ENCODE measurements around the gene NLGN4Y. TPM values are rescaled to one million over a fixed set of nuclear protein-coding genes. Genes with fewer than 3 reads are reported as not detected.

NLGN4Y gene
- total RNA-seq, 2 donors from 2014 or later: not detected

DNA sequence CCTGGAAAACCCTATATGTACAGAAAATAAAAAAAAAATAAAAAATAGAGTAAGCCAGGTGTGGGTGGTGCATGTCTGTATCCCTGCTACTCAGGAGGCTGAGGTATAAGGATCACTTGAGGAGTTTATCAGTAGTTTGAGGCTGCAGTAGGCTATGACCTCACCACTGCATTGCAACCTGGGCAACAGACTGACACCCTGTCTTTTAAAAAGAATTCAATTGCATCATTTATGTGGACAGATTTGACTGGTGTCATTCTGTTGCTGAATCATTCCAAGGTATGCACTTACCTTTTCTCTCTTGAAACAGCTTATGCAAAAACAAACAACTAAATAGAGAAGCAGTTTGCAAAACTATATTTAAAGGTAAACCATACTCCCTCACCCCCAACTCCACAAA, 12.4 kb downstream of the NLGN4Y start:
- H3K4me3 ChIP-seq: no peak overlapping the region
- H3K27me3 ChIP-seq: no peaks in the 10 kb centered on the region
- ATAC-seq: no peak
- no peaks in the 10 kb centered on the region for H3K4me1 ChIP-seq
- no peaks in the 10 kb centered on the region for H3K36me3 ChIP-seq (replicated peaks in 1 of 2; ENCODE audit: insufficient read depth in 1 of 2, low read depth in 2 of 2)
- intact Hi-C loops (cut with DNase I): no loop called here
- H3K27ac ChIP-seq: no peak overlapping the region
- H3K9me3 ChIP-seq: no peaks in the 10 kb centered on the region
- TF ChIP-seq POLR2A (IDR thresholded peaks at IDR 0.05): no peak
- TF ChIP-seq, protein P1, sequence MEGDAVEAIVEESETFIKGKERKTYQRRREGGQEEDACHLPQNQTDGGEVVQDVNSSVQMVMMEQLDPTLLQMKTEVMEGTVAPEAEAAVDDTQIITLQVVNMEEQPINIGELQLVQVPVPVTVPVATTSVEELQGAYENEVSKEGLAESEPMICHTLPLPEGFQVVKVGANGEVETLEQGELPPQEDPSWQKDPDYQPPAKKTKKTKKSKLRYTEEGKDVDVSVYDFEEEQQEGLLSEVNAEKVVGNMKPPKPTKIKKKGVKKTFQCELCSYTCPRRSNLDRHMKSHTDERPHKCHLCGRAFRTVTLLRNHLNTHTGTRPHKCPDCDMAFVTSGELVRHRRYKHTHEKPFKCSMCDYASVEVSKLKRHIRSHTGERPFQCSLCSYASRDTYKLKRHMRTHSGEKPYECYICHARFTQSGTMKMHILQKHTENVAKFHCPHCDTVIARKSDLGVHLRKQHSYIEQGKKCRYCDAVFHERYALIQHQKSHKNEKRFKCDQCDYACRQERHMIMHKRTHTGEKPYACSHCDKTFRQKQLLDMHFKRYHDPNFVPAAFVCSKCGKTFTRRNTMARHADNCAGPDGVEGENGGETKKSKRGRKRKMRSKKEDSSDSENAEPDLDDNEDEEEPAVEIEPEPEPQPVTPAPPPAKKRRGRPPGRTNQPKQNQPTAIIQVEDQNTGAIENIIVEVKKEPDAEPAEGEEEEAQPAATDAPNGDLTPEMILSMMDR (IDR thresholded peaks at IDR 0.05): no peak
- DNase-seq: no peak

DNA sequence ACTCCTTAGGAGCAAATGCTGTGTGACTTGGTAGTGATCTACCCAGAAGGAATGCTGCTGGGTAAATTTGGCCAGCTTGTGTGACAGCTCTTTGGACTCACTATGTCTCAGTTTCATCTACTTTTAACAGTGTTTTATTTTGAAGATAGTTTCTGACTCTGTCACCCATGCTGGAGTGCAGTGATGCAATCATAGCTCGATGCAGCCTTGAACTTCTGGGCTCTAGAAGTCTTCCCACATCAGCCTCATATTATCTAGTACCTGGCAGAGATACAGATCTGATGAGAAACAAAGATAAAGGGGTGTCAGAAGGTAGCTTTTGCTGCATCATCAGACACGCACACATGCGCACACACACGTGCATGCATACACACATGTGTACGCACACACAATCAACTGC, 19.2 kb downstream of the NLGN4Y start:
- Histone ChIP-seq H3K27ac (no peak overlapping the region), H3K27me3 (no peaks in the 10 kb centered on the region), H3K4me3 (no peak overlapping the region), H3K9me3 (no peaks in the 10 kb centered on the region), H3K36me3 (replicated peaks in 1 of 2; ENCODE audit: insufficient read depth in 1 of 2, low read depth in 2 of 2) (no peaks in the 10 kb centered on the region), H3K4me1 (no peaks in the 10 kb centered on the region)
- no peak for TF ChIP-seq POLR2A (IDR thresholded peaks at IDR 0.05)
- TF ChIP-seq, protein P1 (IDR thresholded peaks at IDR 0.05): no peak
- DNase-seq (no peak), ATAC-seq (no peak)
- 94 to 96% methylated on average over 5 of the region's 5 CpGs for WGBS, 2 donors
- intact Hi-C loops (cut with DNase I): no loop called here

DNA sequence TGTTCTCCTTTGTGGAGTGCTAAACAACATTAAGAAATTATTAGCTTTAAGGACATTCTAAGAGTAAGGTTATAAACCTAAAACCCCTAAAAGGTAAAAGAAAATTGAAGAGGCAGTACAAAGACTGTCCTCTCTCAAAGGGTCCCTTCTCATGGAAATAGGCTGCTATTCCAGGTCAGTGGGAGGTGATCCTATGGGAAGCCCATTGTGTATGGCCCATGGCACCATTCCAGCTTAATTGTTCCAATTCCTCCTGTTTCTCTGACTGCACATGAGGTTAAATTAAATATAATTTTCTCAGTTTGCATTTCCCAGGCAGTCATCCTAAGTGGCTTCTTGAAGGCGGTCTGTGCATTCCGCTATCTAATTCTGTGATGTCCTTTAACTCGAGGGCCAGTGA, 57.0 kb downstream of the NLGN4Y start:
- WGBS, 2 donors: 78 to 84% methylated on average over 3 of the region's 3 CpGs
- Histone ChIP-seq H3K27ac (no peak overlapping the region), H3K36me3 (replicated peaks in 1 of 2; ENCODE audit: insufficient read depth in 1 of 2, low read depth in 2 of 2) (no peaks in the 10 kb centered on the region), H3K4me3 (no peak overlapping the region), H3K4me1 (no peaks in the 10 kb centered on the region), H3K9me3 (no peaks in the 10 kb centered on the region), H3K27me3 (no peaks in the 10 kb centered on the region)
- intact Hi-C loops (cut with DNase I): no loop called here
- ATAC-seq (no peak), DNase-seq (no peak)
- TF ChIP-seq POLR2A (IDR thresholded peaks at IDR 0.05): no peak
- TF ChIP-seq, protein P1 (IDR thresholded peaks at IDR 0.05): no peak

DNA sequence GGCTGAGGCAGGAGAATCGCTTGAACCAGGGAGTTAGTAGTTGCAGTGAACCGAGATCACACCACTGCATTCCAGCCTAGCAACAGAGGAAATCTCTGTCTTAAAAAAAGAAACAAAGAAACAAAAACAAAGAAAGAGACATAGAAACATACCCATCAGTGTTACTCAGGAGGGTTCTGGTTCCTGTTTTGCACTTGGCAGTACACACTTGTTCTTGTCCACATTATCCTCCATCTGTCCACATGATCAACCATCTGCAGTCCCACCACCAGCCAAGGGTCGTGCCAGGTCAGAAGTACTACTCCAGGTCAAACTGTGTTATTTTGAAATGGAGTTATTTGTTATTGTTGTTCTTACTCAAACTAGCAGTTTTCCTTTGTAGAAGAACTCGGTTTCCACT, 62.4 kb downstream of the NLGN4Y start:
- no peaks in the 10 kb centered on the region for H3K36me3 ChIP-seq (replicated peaks in 1 of 2; ENCODE audit: insufficient read depth in 1 of 2, low read depth in 2 of 2)
- intact Hi-C loops (cut with DNase I): no loop called here
- TF ChIP-seq, protein P1 (IDR thresholded peaks at IDR 0.05): no peak
- 70 to 72% methylated on average over 4 of the region's 4 CpGs for WGBS, 2 donors
- H3K27me3 ChIP-seq: no peaks in the 10 kb centered on the region
- H3K9me3 ChIP-seq: no peaks in the 10 kb centered on the region
- H3K27ac ChIP-seq: no peak overlapping the region
- H3K4me1 ChIP-seq: no peaks in the 10 kb centered on the region
- peak in 1 of 4 donors; percentile 14 for DNase-seq
- ATAC-seq: no peak
- no peak overlapping the region for H3K4me3 ChIP-seq

DNA sequence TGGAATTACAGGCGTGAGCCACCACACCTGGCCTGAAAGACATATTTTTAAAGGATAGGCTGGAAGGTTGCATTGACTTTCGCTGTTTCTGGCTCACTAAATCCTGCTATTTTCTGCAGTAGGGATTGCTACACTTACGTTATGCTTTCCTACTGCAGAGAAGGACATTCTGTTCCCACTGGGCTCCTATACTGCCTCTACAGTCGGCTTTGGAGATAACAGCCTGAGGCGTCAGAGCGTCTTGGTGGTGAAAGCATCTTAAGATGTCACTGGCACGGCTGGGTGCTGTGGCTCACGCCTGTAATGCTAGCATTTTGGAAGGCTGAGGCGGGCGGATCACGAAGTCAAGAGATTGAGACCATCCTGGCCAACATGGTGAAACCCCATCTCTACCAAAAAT, 77.0 kb downstream of the NLGN4Y start:
- no peak for TF ChIP-seq POLR2A (IDR thresholded peaks at IDR 0.05)
- TF ChIP-seq, protein P1 (IDR thresholded peaks at IDR 0.05): no peak
- Histone ChIP-seq H3K4me1 (no peaks in the 10 kb centered on the region), H3K27me3 (no peaks in the 10 kb centered on the region), H3K4me3 (no peak overlapping the region), H3K9me3 (no peaks in the 10 kb centered on the region), H3K27ac (no peak overlapping the region), H3K36me3 (replicated peaks in 1 of 2; ENCODE audit: insufficient read depth in 1 of 2, low read depth in 2 of 2) (no peaks in the 10 kb centered on the region)
- WGBS, 2 donors: 76 to 90% methylated on average over 3 to 7 of the region's 11 CpGs
- DNase-seq (no peak), ATAC-seq (no peak)
- intact Hi-C loops (cut with DNase I): no loop called here
